Measurements from ENCODE around the gene BICDL2. TPM values are rescaled to one million over a fixed set of nuclear protein-coding genes. Genes with fewer than 3 reads are reported as not detected.
A peak's percentile ranks its signal among the peaks of the same experiment; 100 is the strongest.

Gene BICDL2
- total RNA-seq, 1 donor from 2014 or later = not detected

DNA sequence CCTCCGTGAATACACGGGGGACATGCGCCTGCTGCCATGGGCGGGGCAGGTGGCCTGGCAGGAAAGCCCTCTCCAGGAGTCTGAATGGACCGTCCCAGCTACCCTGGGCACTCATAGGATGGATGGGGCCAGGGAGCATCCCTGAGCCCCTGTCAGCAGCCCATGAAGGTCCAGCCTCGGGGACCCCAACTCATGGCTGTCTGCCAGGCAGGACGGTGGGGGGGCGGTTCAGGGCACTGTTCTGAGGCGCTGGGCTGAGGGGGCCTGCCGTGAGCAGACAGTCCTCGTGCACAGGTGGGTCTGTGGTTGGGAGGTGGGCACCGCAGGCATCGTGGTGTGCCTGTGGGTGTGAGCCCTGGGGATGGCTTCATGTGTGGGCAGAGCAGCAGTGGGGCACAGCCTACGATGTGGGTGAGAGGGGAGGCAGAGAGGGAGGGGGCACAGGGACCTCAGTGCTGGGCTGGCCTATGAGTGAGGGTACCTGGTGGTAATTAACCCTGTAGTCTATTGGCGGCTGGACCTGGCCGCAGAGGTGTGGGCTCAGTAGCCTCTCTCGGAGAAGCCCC lies 50.0 kb downstream of the BICDL2 start:
- Mint-ChIP-seq H3K27ac (no peak overlapping the region), H3K4me3 (no peak overlapping the region), H3K4me1 (peaks cover 15% of the 10 kb centered on the region), H3K9me3 (no peaks in the 10 kb centered on the region), H3K27me3 (peaks cover 3% of the 10 kb centered on the region), H3K36me3 (ENCODE audit: low read depth) (no peaks in the 10 kb centered on the region)
- intact Hi-C loops (cut with micrococcal nuclease) = no loop called here
- POLR2A ChIA-PET = interaction anchor here (0.6 kb wide), 1 partner anchor 671 kb away, joined by 3 read pairs; no protein-coding TSS in a partner anchor
- CTCF ChIA-PET = no interaction called here
- TF ChIP-seq, protein P1, sequence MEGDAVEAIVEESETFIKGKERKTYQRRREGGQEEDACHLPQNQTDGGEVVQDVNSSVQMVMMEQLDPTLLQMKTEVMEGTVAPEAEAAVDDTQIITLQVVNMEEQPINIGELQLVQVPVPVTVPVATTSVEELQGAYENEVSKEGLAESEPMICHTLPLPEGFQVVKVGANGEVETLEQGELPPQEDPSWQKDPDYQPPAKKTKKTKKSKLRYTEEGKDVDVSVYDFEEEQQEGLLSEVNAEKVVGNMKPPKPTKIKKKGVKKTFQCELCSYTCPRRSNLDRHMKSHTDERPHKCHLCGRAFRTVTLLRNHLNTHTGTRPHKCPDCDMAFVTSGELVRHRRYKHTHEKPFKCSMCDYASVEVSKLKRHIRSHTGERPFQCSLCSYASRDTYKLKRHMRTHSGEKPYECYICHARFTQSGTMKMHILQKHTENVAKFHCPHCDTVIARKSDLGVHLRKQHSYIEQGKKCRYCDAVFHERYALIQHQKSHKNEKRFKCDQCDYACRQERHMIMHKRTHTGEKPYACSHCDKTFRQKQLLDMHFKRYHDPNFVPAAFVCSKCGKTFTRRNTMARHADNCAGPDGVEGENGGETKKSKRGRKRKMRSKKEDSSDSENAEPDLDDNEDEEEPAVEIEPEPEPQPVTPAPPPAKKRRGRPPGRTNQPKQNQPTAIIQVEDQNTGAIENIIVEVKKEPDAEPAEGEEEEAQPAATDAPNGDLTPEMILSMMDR (IDR thresholded peaks at IDR 0.05) = no peak
- no peak for ATAC-seq (ENCODE audit: low read depth)
- DNase-seq = no peak

DNA sequence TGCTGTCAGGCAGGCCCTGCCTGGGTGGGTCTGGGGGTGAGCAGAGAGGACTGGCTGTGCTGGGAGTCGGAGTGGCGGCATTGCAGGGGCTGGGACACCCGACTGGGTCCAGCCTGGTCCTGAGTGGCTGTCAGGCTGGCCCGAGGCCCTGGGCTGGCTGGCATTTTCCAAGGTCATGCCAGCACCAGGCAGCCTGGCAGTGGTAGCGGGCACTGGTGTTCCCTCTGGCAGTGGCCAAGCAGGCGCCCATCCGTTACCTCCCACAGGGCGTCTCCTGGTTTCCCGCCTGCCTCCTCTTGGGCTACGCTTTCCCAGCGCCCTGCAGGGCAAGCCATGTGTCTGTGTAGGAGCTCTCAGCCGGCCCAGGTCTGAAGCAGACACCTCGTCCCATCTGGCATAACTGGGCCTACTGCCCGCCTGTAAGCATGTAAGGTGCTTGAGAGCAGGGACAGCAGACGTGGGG lies 50.8 kb downstream of the BICDL2 start:
- intact Hi-C loops (cut with micrococcal nuclease) = no loop called here
- ATAC-seq (ENCODE audit: low read depth) (no peak), DNase-seq (no peak)
- Mint-ChIP-seq H3K27ac (no peak overlapping the region), H3K4me3 (no peak overlapping the region), H3K36me3 (ENCODE audit: low read depth) (no peaks in the 10 kb centered on the region), H3K4me1 (peaks cover 20% of the 10 kb centered on the region), H3K9me3 (no peaks in the 10 kb centered on the region), H3K27me3 (peaks cover 3% of the 10 kb centered on the region)
- TF ChIP-seq, protein P1 (IDR thresholded peaks at IDR 0.05) = no peak
- POLR2A ChIA-PET = no interaction called here
- CTCF ChIA-PET = no interaction called here

DNA sequence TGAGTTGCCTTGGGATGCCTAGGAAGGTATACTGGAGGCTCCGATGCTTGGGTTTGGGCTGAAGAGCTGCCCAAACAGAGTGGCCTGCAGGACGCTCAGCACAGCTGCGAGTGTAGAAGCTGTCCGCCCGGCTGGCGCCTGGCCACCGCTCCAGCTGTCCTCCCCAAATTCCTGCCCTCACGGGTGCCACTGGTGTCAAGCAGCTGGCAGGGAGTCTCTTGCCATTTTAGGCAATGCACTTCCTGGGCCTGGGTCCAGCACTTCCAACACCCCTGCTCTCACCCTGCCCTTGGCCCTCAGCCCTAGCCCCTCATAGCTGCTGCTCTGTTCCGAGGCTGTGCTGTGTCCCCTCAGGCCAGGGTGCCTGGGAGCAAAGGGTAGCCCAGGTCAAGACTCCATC lies 51.3 kb downstream of the BICDL2 start:
- ATAC-seq (ENCODE audit: low read depth) = no peak
- Mint-ChIP-seq H3K27me3 (peaks cover under 1% of the 10 kb centered on the region), H3K27ac (no peak overlapping the region), H3K36me3 (ENCODE audit: low read depth) (no peaks in the 10 kb centered on the region), H3K9me3 (no peaks in the 10 kb centered on the region), H3K4me1 (peaks cover 23% of the 10 kb centered on the region), H3K4me3 (no peak overlapping the region)
- TF ChIP-seq, protein P1 (IDR thresholded peaks at IDR 0.05) = no peak
- CTCF ChIA-PET = no interaction called here
- no peak for DNase-seq
- intact Hi-C loops (cut with micrococcal nuclease) = no loop called here
- POLR2A ChIA-PET = no interaction called here

DNA sequence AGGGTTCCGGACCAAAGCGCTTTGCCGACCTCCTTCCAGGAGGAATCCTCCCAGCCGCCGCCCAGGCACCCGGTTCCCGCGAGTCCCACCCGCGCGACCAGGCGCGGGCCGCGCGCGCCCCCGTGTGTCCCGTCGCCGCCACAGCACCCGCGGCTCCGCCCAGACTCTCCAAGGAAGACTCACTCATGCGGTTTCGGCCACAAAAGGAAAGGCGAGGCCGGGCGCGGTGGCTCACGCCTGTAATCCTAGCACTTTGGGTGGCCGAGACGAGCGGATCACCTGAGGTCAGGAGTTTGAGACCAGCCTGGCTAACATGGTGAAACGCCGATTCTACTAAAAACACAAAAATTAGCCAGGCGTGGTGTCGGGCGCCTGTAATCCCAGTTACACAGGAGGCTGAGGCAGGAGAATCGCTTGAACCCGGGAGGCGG lies 53.0 kb downstream of the BICDL2 start:
- H3K9me3 Mint-ChIP-seq = no peaks in the 10 kb centered on the region
- no peaks in the 10 kb centered on the region for H3K36me3 Mint-ChIP-seq (ENCODE audit: low read depth)
- ATAC-seq (ENCODE audit: low read depth) = peak; percentile 59
- no peaks in the 10 kb centered on the region for H3K27me3 Mint-ChIP-seq
- intact Hi-C loops (cut with micrococcal nuclease) = loop anchor here (1.0 to 2.0 kb wide), 5 partner anchors 21 to 109 kb away; partner anchors contain the start of gene TNFRSF12A
- ChIA-PET POLR2A (interaction anchor here (1.1 kb wide), 1 partner anchor 14 kb away, joined by 3 read pairs; no protein-coding TSS in a partner anchor), CTCF (interaction anchor here (1.0 kb wide), 1 partner anchor 38 kb away, joined by 3 read pairs; no protein-coding TSS in a partner anchor)
- peaks cover 27% of the 10 kb centered on the region for H3K4me1 Mint-ChIP-seq
- DNase-seq = peak; percentile 70
- TF ChIP-seq, protein P1 (IDR thresholded peaks at IDR 0.05) = peak; percentile 48
- peak overlapping the region; percentile 62 for H3K4me3 Mint-ChIP-seq
- no peak overlapping the region for H3K27ac Mint-ChIP-seq

DNA sequence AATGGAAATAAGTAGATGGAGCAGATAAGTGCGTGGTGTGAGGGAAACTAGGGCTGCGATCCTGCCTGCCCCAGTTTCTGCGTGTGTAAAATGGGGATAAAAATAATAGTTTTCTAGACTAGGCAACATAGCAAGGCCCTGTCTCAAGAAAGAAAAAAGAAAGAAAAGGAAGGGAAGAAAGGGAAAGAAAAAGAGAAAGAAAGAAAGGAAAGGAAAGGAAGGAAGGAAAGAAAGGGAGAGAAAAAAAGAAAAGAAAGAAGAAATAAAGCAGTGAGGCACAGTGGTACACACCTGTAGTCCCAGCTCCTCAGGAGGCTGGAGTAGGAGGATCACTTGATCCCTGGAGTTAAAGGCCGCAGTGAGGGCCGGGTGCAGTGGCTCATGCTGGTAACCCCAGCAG lies 54.3 kb downstream of the BICDL2 start:
- no peaks in the 10 kb centered on the region for H3K36me3 Mint-ChIP-seq (ENCODE audit: low read depth)
- peaks cover 27% of the 10 kb centered on the region for H3K4me1 Mint-ChIP-seq
- ATAC-seq (ENCODE audit: low read depth) (no peak), DNase-seq (no peak)
- ChIA-PET CTCF (no interaction called here), POLR2A (interaction anchor here (0.7 to 1.1 kb wide), 2 partner anchors 19 to 497 kb away, joined by 11 to 13 read pairs; partner anchors contain the start of gene KREMEN2)
- intact Hi-C loops (cut with micrococcal nuclease) = loop anchor here (2.0 kb wide), 3 partner anchors 38 to 108 kb away; partner anchors contain the start of gene TNFRSF12A
- no peaks in the 10 kb centered on the region for H3K9me3 Mint-ChIP-seq
- TF ChIP-seq, protein P1 (IDR thresholded peaks at IDR 0.05) = no peak
- H3K27ac Mint-ChIP-seq = no peak overlapping the region
- no peaks in the 10 kb centered on the region for H3K27me3 Mint-ChIP-seq
- H3K4me3 Mint-ChIP-seq = no peak overlapping the region

Measured in activated B cell treated with CpG ODN at 0.5 μM for 24 hours (primary cell).